ENCODE results near the gene PBX3.
"Not testable (repeated sequence)": the region's sequence is repeated elsewhere in the genome, so short reads cannot be mapped to it uniquely, and the experiment has no call there.

The PBX3 gene

GRCh38 chr9:125772740-125773139 is 25.6 kb downstream of the PBX3 start:
- Histone ChIP-seq H4K20me1 (ENCODE audit: control insufficient read depth, insufficient read depth, low read depth, low read length) (no peaks in the 10 kb centered on the region), H3F3A (ENCODE audit: control insufficient read depth, insufficient read depth) (no peaks in the 10 kb centered on the region), H3K27ac (ENCODE audit: low read depth, low read length) (no peak overlapping the region), H3K9me3 (ENCODE audit: control insufficient read depth, insufficient read depth, low read length) (0 out of 2 replicates have a peak, but pooled peaks cover 4% of the 10 kb centered on the region), H3K9me2 (replicated peaks; ENCODE audit: control insufficient read depth, low read length) (no peaks in the 10 kb centered on the region), H3K4me2 (ENCODE audit: low read length) (no peak overlapping the region), H3K79me2 (ENCODE audit: control insufficient read depth, low read length) (peaks cover 33% of the 10 kb centered on the region), H3K4me1 (ENCODE audit: control insufficient read depth, low read length) (no peaks in the 10 kb centered on the region), H3K4me3 (ENCODE audit: low read length) (no peak overlapping the region), H3K36me3 (ENCODE audit: control insufficient read depth, low read length) (no peaks in the 10 kb centered on the region), H3K27me3 (ENCODE audit: control insufficient read depth, low read length) (no peaks in the 10 kb centered on the region)
- TF ChIP-seq, protein P1, sequence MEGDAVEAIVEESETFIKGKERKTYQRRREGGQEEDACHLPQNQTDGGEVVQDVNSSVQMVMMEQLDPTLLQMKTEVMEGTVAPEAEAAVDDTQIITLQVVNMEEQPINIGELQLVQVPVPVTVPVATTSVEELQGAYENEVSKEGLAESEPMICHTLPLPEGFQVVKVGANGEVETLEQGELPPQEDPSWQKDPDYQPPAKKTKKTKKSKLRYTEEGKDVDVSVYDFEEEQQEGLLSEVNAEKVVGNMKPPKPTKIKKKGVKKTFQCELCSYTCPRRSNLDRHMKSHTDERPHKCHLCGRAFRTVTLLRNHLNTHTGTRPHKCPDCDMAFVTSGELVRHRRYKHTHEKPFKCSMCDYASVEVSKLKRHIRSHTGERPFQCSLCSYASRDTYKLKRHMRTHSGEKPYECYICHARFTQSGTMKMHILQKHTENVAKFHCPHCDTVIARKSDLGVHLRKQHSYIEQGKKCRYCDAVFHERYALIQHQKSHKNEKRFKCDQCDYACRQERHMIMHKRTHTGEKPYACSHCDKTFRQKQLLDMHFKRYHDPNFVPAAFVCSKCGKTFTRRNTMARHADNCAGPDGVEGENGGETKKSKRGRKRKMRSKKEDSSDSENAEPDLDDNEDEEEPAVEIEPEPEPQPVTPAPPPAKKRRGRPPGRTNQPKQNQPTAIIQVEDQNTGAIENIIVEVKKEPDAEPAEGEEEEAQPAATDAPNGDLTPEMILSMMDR (IDR thresholded peaks at IDR 0.05; ENCODE audit: low read depth, low read length, poor library complexity, severe bottlenecking): no peak

DNA sequence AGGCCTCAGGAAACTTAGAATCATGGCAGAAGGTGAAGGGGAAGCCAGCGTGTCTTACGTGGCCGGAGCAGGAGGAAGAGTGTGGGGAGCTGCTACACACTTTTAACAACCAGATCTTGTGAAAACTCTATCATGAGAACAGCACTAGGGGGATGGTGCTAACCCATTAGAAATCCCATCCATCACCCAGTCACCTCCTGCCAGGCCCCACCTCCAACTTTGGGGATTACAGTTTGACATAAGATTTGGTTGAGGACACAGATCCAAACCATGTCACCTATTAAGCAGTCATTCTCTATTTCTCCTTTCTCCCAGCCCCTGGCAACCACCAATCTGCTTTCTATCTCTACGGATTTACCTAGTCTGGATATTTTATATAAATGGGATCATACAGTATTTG is 26.9 kb downstream of the PBX3 start:
- Histone ChIP-seq H4K20me1 (ENCODE audit: control insufficient read depth, insufficient read depth, low read depth, low read length) (no peaks in the 10 kb centered on the region), H3K36me3 (ENCODE audit: control insufficient read depth, low read length) (no peaks in the 10 kb centered on the region), H3K9me2 (replicated peaks; ENCODE audit: control insufficient read depth, low read length) (no peaks in the 10 kb centered on the region), H3K4me2 (ENCODE audit: low read length) (no peak overlapping the region), H3K79me2 (ENCODE audit: control insufficient read depth, low read length) (peaks cover 27% of the 10 kb centered on the region), H3K27me3 (ENCODE audit: control insufficient read depth, low read length) (no peaks in the 10 kb centered on the region), H3K4me3 (ENCODE audit: low read length) (no peak overlapping the region), H3K4me1 (ENCODE audit: control insufficient read depth, low read length) (no peaks in the 10 kb centered on the region), H3F3A (ENCODE audit: control insufficient read depth, insufficient read depth) (no peaks in the 10 kb centered on the region), H3K27ac (ENCODE audit: low read depth, low read length) (no peak overlapping the region), H3K9me3 (ENCODE audit: control insufficient read depth, insufficient read depth, low read length) (0 out of 2 replicates have a peak, but pooled peaks cover 4% of the 10 kb centered on the region)
- TF ChIP-seq, protein P1 (IDR thresholded peaks at IDR 0.05; ENCODE audit: low read depth, low read length, poor library complexity, severe bottlenecking): no peak
- TF ChIP-seq EZH2phosphoT487 (IDR thresholded peaks at IDR 0.05; ENCODE audit: borderline replicate concordance, low read length): no peak

DNA sequence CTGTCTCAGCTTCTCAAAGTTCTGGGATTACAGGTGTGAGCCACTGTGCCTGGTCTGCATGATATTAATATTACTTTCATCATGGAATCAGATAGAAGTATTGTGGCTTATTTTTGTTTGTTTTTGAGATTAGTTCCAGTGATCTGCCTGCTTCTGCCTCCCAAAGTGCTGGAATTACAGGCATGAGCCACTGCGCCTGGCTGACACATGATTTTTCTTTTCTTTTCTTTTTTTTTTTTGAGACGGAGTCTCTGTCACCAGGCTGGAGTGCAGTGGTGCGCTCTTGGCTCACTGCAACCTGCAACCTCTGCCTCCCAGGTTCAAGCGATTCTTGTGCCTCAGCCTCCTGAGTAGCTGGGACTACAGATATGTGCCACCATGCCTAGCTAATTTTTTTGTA is 29.6 kb downstream of the PBX3 start:
- not testable (repeated sequence) for H3K27me3 ChIP-seq (ENCODE audit: control insufficient read depth, low read length); H3K4me3 ChIP-seq (ENCODE audit: low read length); H3K4me2 ChIP-seq (ENCODE audit: low read length); H3K4me1 ChIP-seq (ENCODE audit: control insufficient read depth, low read length); H3K27ac ChIP-seq (ENCODE audit: low read depth, low read length); H3K9me2 ChIP-seq (replicated peaks; ENCODE audit: control insufficient read depth, low read length); H3F3A ChIP-seq (ENCODE audit: control insufficient read depth, insufficient read depth); H4K20me1 ChIP-seq (ENCODE audit: control insufficient read depth, insufficient read depth, low read depth, low read length); H3K9me3 ChIP-seq (ENCODE audit: control insufficient read depth, insufficient read depth, low read length); H3K36me3 ChIP-seq (ENCODE audit: control insufficient read depth, low read length)
- peaks cover 23% of the 10 kb centered on the region for H3K79me2 ChIP-seq (ENCODE audit: control insufficient read depth, low read length)

DNA sequence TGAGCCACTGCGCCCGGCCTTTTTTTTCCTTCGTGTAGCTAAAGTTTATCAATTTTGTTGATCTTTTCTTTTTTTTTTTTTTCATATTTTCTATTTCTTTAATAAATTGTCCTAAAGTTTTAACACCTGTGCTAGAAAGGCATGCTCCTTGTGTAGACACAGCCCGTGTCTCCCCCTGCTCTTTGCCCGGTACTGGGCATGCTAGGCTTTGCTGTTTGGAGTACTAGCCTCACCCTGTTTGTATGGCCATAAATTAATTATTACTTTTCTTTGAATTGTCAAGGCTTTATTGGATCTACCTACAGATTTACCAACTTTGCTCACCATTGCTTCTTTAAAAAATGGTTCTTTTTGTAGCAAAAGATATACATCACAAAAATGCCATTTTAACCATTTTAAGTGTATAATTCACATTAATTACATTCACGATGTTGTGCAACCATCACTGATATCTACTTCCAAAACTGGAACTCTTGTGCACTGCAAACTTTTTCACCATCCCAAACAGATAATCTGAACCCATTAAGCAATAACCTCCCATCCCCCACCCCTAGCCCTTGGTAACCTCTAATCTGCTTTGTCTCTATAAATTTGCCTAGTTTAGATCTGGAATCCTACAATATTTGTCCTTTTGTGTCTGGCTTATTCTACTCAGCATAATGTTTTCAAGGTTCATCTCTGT is 31.5 kb downstream of the PBX3 start:
- not testable (repeated sequence) for H3K4me2 ChIP-seq (ENCODE audit: low read length); H3K27ac ChIP-seq (ENCODE audit: low read depth, low read length); H4K20me1 ChIP-seq (ENCODE audit: control insufficient read depth, insufficient read depth, low read depth, low read length); H3K4me3 ChIP-seq (ENCODE audit: low read length); H3K27me3 ChIP-seq (ENCODE audit: control insufficient read depth, low read length); H3K4me1 ChIP-seq (ENCODE audit: control insufficient read depth, low read length); H3K36me3 ChIP-seq (ENCODE audit: control insufficient read depth, low read length); H3K9me3 ChIP-seq (ENCODE audit: control insufficient read depth, insufficient read depth, low read length); H3K9me2 ChIP-seq (replicated peaks; ENCODE audit: control insufficient read depth, low read length); H3F3A ChIP-seq (ENCODE audit: control insufficient read depth, insufficient read depth)
- H3K79me2 ChIP-seq (ENCODE audit: control insufficient read depth, low read length): peaks cover 24% of the 10 kb centered on the region

DNA sequence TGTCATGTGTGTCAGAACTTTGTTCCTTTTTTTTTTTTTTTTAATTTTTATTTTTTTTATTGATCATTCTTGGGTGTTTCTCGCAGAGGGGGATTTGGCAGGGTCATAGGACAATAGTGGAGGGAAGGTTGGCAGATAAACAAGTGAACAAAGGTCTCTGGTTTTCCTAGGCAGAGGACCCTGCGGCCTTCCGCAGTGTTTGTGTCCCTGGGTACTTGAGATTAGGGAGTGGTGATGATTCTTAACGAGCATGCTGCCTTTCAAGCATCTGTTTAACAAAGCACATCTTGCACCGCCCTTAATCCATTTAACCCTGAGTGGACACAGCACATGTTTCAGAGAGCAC is 32.0 kb downstream of the PBX3 start:
- H3K9me2 ChIP-seq (replicated peaks; ENCODE audit: control insufficient read depth, low read length); H3K36me3 ChIP-seq (ENCODE audit: control insufficient read depth, low read length); H3K4me2 ChIP-seq (ENCODE audit: low read length); H3K27ac ChIP-seq (ENCODE audit: low read depth, low read length); H3K4me3 ChIP-seq (ENCODE audit: low read length); H3F3A ChIP-seq (ENCODE audit: control insufficient read depth, insufficient read depth); H3K27me3 ChIP-seq (ENCODE audit: control insufficient read depth, low read length); H3K9me3 ChIP-seq (ENCODE audit: control insufficient read depth, insufficient read depth, low read length); H3K4me1 ChIP-seq (ENCODE audit: control insufficient read depth, low read length); H4K20me1 ChIP-seq (ENCODE audit: control insufficient read depth, insufficient read depth, low read depth, low read length): not testable (repeated sequence)
- H3K79me2 ChIP-seq (ENCODE audit: control insufficient read depth, low read length): peaks cover 20% of the 10 kb centered on the region
